Keratinocyte (primary cell): ENCODE data around the gene PIP4K2A. TPM values are rescaled to one million over a fixed set of nuclear protein-coding genes. Genes with fewer than 3 reads are reported as not detected.

ENCODE experiments used
- DNase-seq: peaks from one replicate; pipeline ENCODE4 v3.0.0-alpha.2; 2011; ENCODE audit warnings: low read depth, missing footprints, low spot score
- FAIRE-seq: peaks from 2 replicates; lab custom pipeline; 2011; peaks lifted over from hg19 to GRCh38; lab: Jason Lieb, UNC
- H2AFZ ChIP-seq: 2 replicates; pipeline ENCODE4 v1.6.0; 2012; ENCODE audit warnings: low read length, control low read depth, inconsistent platforms; ENCODE audit not compliant: control insufficient read depth
- H3K27ac ChIP-seq: 2 replicates; pipeline ENCODE4 v1.5.1; 2011; ENCODE audit warnings: low read length; ENCODE audit not compliant: control insufficient read depth, insufficient read depth
- H3K27me3 ChIP-seq: 3 replicates; pipeline ENCODE4 v1.6.0; 2011; ENCODE audit warnings: low read length; ENCODE audit not compliant: control insufficient read depth, insufficient read depth; ENCODE audit errors: extremely low read depth
- H3K36me3 ChIP-seq, 2 experiments: 2 replicates in 1 of 2; 3 replicates in 1 of 2; pipeline ENCODE4 v1.5.1; 2011; ENCODE audit warnings: low read length in 2 of 2, mild to moderate bottlenecking in 1 of 2; ENCODE audit not compliant: control insufficient read depth in 2 of 2, insufficient read depth in 2 of 2; ENCODE audit errors: extremely low read depth in 1 of 2
- H3K4me1 ChIP-seq: 3 replicates; pipeline ENCODE4 v1.5.1; 2011; ENCODE audit warnings: low read length; ENCODE audit not compliant: control insufficient read depth, insufficient read depth; ENCODE audit errors: extremely low read depth
- H3K4me2 ChIP-seq: 3 replicates; pipeline ENCODE4 v1.6.0; 2011; ENCODE audit warnings: low read depth, low read length; ENCODE audit not compliant: control insufficient read depth, insufficient read depth; ENCODE audit errors: extremely low read depth
- H3K4me3 ChIP-seq, 3 experiments: fragments of 200-600 bp in 1 of 3; sonication (generic) in 1 of 3; 2 replicates in 2 of 3; 3 replicates in 1 of 3; pipeline ENCODE4 v1.5.1; 2011 to 2016; ENCODE audit warnings: low read length in 3 of 3, mild to moderate bottlenecking in 3 of 3, control low read depth in 2 of 3, inconsistent platforms in 1 of 3, low read depth in 1 of 3, mixed read lengths in 1 of 3, mixed run types in 1 of 3, moderate library complexity in 1 of 3; ENCODE audit not compliant: control insufficient read depth in 2 of 3, insufficient read depth in 2 of 3; ENCODE audit errors: extremely low read depth in 1 of 3
- H3K79me2 ChIP-seq: 2 replicates; pipeline ENCODE4 v1.6.0; 2012; ENCODE audit warnings: low read length; ENCODE audit not compliant: control insufficient read depth, insufficient read depth
- H3K9ac ChIP-seq: 3 replicates; pipeline ENCODE4 v1.6.0; 2011; ENCODE audit warnings: low read length; ENCODE audit not compliant: control insufficient read depth, insufficient read depth; ENCODE audit errors: extremely low read depth
- H3K9me1 ChIP-seq: 3 replicates; pipeline ENCODE4 v1.6.0; 2011; ENCODE audit warnings: low read length; ENCODE audit not compliant: control insufficient read depth, insufficient read depth; ENCODE audit errors: extremely low read depth
- H3K9me3 ChIP-seq: 2 replicates; pipeline ENCODE4 v1.5.1; 2012; ENCODE audit warnings: low read depth, low read length; ENCODE audit not compliant: control insufficient read depth
- H4K20me1 ChIP-seq: 3 replicates; pipeline ENCODE4 v1.6.0; 2011; ENCODE audit warnings: low read length; ENCODE audit not compliant: control insufficient read depth, insufficient read depth; ENCODE audit errors: extremely low read depth
- CTCF ChIP-seq, 3 experiments: IDR thresholded peaks in 1 of 3; conservative IDR thresholded peaks in 1 of 3; optimal IDR thresholded peaks in 1 of 3; 2 replicates in 2 of 3; 3 replicates in 1 of 3; pipeline versions ENCODE3 to v1.5.1; 2011; ENCODE audit warnings: low read length in 3 of 3, mild to moderate bottlenecking in 3 of 3, moderate library complexity in 2 of 3, control low read depth in 1 of 3, inconsistent platforms in 1 of 3; ENCODE audit not compliant: insufficient read depth in 2 of 3; ENCODE audit errors: extremely low read depth in 1 of 3
- EZH2 ChIP-seq: IDR thresholded peaks from one replicate; pipeline ENCODE4 v1.6.1; 2012; ENCODE audit warnings: inconsistent platforms, mild to moderate bottlenecking, low read length, moderate library complexity
- dilution Hi-C: fragments of 300-500 bp; cut with MboI; formaldehyde crosslinking; loops from one replicate; pipeline ENCODE4 v1.7.0; 2020; ENCODE audit warnings: low sequenced_read_pairs; ENCODE audit not compliant: extremely low pct_ligation_motif_present
- polyA plus RNA-seq, 5 experiments: library from polyadenylated mRNA; depleted of rRNA in 3 of 5; stranded (reverse) in 3 of 5; stranded (forward) in 1 of 5; unstranded in 1 of 5; fragments of >200 nt; gene quantifications; 1 replicate in 1 of 5; 2 replicates in 3 of 5; 3 replicates in 1 of 5; pipeline versions ENCODE4 v1.2.1 to v1.2.3, GENCODE V29; 2011 to 2012; ENCODE audit warnings: missing spikeins in 2 of 5, low read depth in 1 of 5, low replicate concordance in 1 of 5

The PIP4K2A gene
- polyA plus RNA-seq, 1 donor (not counting 4 experiments of a cell fraction or from before 2014, with no cell fraction given) = 15.5 TPM

- Histone ChIP-seq H3K27ac (no peak overlapping the region), H4K20me1 (no peaks in the 10 kb centered on the region), H3K79me2 (peaks cover 19% of the 10 kb centered on the region), H3K36me3 (no peaks in the 10 kb centered on the region), H3K9ac (no peak overlapping the region), H2AFZ (no peak overlapping the region), H3K4me1 (peaks cover 37% of the 10 kb centered on the region), H3K4me2 (no peak overlapping the region), H3K9me1 (peaks cover 2% of the 10 kb centered on the region), H3K9me3 (no peaks in the 10 kb centered on the region), H3K27me3 (no peaks in the 10 kb centered on the region), H3K4me3 (no peak overlapping the region)
- DNase-seq (no peak), FAIRE-seq (no peak)
- TF ChIP-seq EZH2 (no peak), CTCF (optimal IDR thresholded peaks at IDR 0.05 in 1 of 3, IDR thresholded peaks at IDR 0.05 in 1 of 3, conservative IDR thresholded peaks at IDR 0.05 in 1 of 3; ENCODE audit: extremely low read depth in 1 of 3, insufficient read depth in 2 of 3, low read length in 3 of 3) (no peak)
- dilution Hi-C loops = no loop called here
Observed at GRCh38 chr10:22625516-22626290, 88.7 kb downstream of the PIP4K2A start.

GRCh38 chr10:22624287-22624738 is 90.1 kb downstream of the PIP4K2A start:
- Histone ChIP-seq H2AFZ (no peak overlapping the region), H3K4me2 (peak overlapping the region; percentile 29), H3K9ac (no peak overlapping the region), H4K20me1 (no peaks in the 10 kb centered on the region), H3K36me3 (no peaks in the 10 kb centered on the region), H3K79me2 (peaks cover 16% of the 10 kb centered on the region), H3K9me3 (no peaks in the 10 kb centered on the region), H3K27me3 (no peaks in the 10 kb centered on the region), H3K4me1 (peaks cover 43% of the 10 kb centered on the region), H3K27ac (no peak overlapping the region), H3K9me1 (peaks cover 2% of the 10 kb centered on the region), H3K4me3 (no peak overlapping the region)
- no peak for DNase-seq
- dilution Hi-C loops = no loop called here
- TF ChIP-seq CTCF (optimal IDR thresholded peaks at IDR 0.05 in 1 of 3, IDR thresholded peaks at IDR 0.05 in 1 of 3, conservative IDR thresholded peaks at IDR 0.05 in 1 of 3; ENCODE audit: extremely low read depth in 1 of 3, insufficient read depth in 2 of 3, low read length in 3 of 3) = no peak
- no peak for TF ChIP-seq EZH2
- peak; percentile 39 for FAIRE-seq
